Activated naive CD4-positive, alpha-beta T cell treated with anti-CD3 and anti-CD28 coated beads, Interleukin-2, amount 10 ng/mL, durations not matched to agents 5 hours and 36 hours (primary cell): ENCODE results near the gene PDXP. TPM values are rescaled to one million over a fixed set of nuclear protein-coding genes. Genes with fewer than 3 reads are reported as not detected.

Experiments used
- total RNA-seq, 2 experiments: library from RNA; stranded (reverse); gene quantifications; one replicate each; pipeline ENCODE4 v1.2.3, GENCODE V29; 2021

The PDXP gene, protein sequence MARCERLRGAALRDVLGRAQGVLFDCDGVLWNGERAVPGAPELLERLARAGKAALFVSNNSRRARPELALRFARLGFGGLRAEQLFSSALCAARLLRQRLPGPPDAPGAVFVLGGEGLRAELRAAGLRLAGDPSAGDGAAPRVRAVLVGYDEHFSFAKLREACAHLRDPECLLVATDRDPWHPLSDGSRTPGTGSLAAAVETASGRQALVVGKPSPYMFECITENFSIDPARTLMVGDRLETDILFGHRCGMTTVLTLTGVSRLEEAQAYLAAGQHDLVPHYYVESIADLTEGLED
- 10 to 100 TPM; 19.3 to 20.4 TPM for total RNA-seq

DNA sequence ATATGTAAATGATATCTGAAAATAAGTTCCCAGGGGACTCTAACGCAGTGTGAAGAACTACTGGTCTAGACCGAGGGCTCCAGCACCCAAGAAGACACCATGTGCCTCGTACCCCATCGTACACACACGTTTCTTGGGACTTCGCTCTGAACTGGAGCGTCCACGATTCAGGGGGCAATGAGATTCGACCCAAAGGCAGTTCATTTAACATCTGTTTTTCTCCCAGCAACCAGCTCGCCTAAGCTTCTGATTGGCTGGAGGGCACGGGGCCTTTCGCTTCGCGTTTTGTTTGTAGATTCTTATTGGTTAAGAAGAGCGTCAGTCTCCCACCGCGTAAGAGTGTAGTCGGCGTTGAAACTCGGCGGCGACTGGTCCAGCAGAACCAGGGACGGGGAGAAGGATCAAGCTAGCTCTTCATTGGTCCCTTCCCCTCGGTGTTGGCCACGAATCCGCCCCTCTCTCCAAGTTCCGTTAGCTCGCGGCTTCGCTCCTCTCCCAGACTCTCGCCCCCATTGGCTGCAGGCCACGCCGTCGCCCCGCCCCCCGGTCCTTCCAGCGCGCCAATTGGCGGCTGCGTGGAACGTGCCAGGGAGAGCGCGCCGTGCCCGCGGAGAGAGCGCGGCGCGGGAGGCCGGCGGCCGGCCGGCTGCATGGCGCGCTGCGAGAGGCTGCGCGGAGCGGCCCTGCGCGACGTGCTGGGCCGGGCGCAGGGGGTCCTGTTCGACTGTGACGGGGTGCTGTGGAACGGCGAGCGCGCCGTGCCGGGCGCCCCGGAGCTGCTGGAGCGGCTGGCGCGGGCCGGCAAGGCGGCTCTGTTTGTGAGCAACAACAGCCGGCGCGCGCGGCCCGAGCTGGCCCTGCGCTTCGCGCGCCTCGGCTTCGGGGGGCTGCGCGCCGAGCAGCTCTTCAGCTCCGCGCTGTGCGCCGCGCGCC, at the start of gene PDXP:
PDXP (plus strand) TSS at position 591 of the 933 bp plus-strand sequence; CDS start at position 651, 60 bp downstream.

DNA sequence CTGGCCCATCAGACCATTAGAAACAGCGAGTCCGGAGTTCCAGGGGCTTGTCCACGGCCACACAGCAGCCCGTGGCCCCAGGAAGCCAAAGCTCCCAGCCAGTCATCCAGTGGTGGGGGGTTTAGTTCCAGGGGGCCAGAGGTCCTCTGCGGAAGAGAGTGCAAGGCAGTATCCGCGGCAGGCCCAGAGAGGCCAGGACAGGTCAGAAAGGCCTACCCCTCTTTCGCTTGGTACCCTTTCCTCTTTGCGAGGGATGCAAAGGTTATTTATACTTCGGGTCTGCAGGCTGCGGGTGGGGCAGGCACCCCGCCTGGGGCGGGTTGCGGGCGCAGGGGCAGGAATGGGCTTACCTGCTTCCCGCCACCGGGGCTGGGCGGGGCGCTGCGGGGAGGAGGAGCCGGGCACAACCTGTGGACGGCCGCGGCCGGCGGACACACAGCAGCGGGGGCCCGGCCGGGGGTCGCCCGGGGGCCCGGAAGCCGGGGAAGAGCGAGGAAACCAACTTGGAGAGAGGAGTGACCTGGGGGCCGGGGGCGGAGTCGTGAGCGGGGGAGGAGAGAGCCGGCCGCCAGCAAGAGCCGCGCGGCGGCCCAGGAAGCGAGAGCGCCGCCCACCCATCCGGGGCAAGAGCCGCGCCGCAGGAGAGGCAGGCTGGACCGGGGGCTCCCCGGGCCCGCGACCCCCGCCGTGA, 19.3 kb upstream of the PDXP start, which contains the start of gene SH3BP1:
SH3BP1 (plus strand) TSS at position 600 of the 691 bp plus-strand sequence. CDS start 119 bp downstream, outside the sequence.

DNA sequence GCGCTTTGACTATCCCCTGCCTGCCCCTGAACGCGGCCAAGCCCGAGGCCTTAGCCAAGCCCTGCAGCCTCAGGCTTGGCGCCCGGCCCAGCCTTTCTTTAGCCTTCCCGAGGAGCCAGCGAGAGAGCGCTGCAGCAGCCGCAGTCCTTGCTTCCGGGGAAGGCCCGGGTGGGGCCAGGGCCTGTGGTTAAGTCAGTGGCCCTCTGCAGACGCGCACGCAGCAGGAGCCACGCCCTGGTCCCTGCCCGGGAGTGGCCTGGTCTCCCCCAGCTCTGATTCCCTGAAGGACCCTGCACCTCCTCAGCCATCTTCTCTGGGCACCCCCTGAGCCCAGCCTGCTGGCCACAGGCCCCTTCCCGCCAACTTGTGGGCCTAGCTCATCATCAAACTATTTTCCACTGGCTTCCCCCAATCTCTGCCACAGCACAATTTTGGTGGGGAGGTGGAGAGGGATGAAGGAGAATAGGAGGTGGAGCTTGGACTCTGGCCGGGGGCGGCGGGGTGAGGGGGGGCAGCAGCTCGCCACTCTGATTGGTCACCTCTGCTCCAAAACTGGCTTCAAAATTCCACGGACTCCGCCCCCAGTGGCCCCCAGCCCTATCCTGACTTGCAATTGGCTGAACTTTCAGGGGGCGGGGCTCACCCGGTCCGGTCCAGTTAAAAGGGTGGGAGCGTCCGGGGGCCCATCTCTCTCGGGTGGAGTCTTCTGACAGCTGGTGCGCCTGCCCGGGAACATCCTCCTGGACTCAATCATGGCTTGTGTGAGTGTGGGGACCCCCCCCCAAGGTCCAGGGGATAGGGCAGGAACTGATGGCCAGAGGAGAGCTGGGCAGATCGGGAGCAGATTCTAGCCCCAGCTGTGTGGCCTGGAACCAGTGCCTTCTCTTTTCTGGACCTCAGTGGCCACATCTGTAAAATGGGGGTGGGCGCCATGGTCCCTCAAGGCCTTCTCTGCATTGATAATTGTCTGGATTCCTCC, 16.7 kb downstream of the PDXP start, which contains the start of gene LGALS1:
LGALS1 (plus strand) TSS at position 686 of the 979 bp plus-strand sequence; CDS start at position 753, 67 bp downstream.

DNA sequence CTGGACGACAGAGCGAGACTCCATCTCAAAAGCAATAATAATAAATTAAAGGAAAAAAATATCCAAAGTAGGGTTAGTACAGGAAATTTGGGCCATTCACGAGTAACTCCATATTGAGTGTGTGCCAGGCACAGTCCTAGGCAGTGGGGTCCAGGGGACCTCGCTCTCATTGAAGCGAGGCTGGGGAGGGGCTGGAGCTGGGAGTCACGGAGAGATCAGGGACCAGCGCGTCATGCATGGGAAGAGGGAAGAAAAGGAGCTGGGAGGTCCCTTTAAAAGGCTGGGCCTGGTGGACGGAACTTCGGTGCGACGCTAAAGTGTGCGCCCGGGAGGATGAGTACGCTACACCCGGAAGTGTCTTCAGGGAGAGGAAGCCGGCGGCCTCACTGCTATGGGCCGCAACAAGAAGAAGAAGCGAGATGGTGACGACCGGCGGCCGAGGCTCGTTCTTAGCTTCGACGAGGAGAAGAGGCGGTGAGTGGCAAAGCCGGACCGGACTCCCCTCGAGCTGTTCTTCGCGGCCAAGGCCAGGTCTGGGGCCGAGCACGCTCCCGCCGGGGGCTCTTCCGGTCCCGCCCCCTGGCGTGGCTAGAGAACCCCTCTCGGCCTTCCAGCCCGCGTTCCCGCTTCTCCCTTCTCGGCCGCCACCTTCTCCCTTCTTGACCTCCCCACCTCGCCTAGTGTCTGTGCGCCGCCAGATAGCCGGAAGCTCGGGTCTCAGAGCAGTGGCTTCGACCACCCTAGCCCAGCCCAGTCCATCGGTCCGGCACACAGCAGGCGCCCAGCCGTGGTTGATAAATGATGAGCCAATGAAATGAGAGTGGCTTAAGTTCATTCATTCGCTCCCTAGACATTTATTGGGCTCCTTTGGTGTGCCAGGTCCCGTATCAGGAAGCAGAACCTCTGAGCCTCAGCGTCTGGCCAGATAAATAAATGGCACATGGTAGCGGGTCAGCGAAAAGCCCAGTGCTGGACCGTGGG, 27.8 kb downstream of the PDXP start, which contains the start of gene NOL12:
NOL12 (plus strand) TSS at position 342 of the 981 bp plus-strand sequence; CDS start at position 392, 50 bp downstream.

DNA sequence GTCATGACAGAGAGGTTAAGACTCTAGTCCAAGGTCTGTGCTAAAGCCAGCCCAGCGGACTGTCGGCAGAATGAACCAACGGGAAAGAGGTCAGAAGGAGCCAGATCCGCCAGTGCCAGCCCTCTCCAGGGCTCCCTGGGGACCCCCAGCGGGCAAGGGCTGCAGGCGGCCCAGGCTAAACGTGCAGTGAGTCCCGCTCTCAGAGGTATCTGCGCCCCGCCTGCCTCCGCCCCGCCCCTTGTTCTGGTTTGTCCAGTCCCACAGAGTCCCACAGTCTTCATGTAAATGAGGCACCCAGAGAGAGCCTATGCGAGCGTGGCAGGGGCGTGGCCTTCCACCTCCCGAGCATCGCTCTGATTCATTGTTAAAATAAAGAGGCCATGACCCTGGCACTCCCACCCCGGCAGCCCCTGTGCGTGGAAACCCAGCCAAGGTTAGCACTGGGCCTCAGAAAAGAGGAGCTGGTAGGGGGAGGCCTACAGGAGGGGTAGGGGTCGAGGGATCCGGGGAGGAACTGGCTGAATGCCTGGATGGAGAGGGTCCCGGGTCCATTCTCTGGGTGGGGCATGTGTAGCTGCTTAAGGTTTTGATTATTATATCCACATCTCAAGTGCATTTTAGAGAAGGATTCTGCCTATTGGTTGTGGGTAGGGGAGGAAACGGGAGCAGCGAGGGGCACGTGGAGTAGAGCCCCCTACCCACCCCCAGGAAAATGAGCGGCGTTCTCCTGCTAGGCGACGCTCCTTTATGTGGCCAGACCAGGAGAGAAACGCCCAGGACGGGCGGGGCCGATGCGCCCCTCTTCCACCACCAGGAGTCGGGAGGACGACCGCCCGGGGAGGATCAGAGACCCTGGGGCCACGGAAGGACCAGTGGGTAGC, 38.4 kb downstream of the PDXP start, which contains the start of gene TRIOBP:
TRIOBP (plus strand) TSS at position 392 of the 881 bp plus-strand sequence. CDS start 4,318 bp downstream, outside the sequence.

Other genes with a start within 250 kb of the PDXP start
- under 1 TPM; 0.28 to 0.53 TPM for gene ELFN2, start 231.2 kb upstream of the PDXP start, total RNA-seq
- gene MFNG, start 172.3 kb upstream of the PDXP start, total RNA-seq: 100 to 1,000 TPM; 213 to 218 TPM
- not detected for gene CARD10, start 139.3 kb upstream of the PDXP start, total RNA-seq
- under 1 TPM in 1 of 2 experiments, not detected in 1; 0.22 TPM for gene CDC42EP1, start 98.2 kb upstream of the PDXP start, total RNA-seq
- not detected for gene LGALS2, start 78.6 kb upstream of the PDXP start, total RNA-seq
- gene GGA1, start 49.9 kb upstream of the PDXP start, total RNA-seq: 10 to 100 TPM; 59.8 to 61.1 TPM
- 100 to 1,000 TPM; 141 to 146 TPM for gene SH3BP1, start 19.1 kb upstream of the PDXP start, total RNA-seq
- gene LGALS1, start 16.9 kb downstream of the PDXP start, total RNA-seq: 100 to 1,000 TPM; 723 to 732 TPM
- gene NOL12, start 27.6 kb downstream of the PDXP start, total RNA-seq: 10 to 100 TPM; 40.8 to 44.2 TPM
- 10 to 100 TPM; 38.4 to 39.6 TPM for gene TRIOBP, start 38.3 kb downstream of the PDXP start, total RNA-seq
- 10 to 100 TPM; 12.3 to 13.0 TPM for gene GCAT, start 149.2 kb downstream of the PDXP start, total RNA-seq
- not detected for gene GALR3, start 164.7 kb downstream of the PDXP start, total RNA-seq
- 10 to 100 TPM; 19.3 to 19.5 TPM for gene ANKRD54, start 185.6 kb downstream of the PDXP start, total RNA-seq
- gene EIF3L, start 190.7 kb downstream of the PDXP start, total RNA-seq: 100 to 1,000 TPM; 740 to 742 TPM
- gene MICALL1, start 247.6 kb downstream of the PDXP start, total RNA-seq: 10 to 100 TPM; 31.6 to 36.1 TPM